Natural killer cell (primary cell): Measurements from ENCODE around the gene SMIM9. TPM values are rescaled to one million over a fixed set of nuclear protein-coding genes. Genes with fewer than 3 reads are reported as not detected.

ENCODE experiments used
- ATAC-seq, 3 donors: fragments of 150-1000 bp in 2 of 3; fragments of 200-7000 bp in 1 of 3; cut with Tn5 transposase; 1 replicate in 1 of 3; 2 replicates in 2 of 3; pipeline ENCODE4 v1.10.0; 2021; ENCODE audit warnings: mild to moderate bottlenecking in 2 of 3, moderate library complexity in 2 of 3
- DNase-seq, 2 donors: peaks; one replicate each; pipeline versions ENCODE4 v3.0.0 to v3.0.0-alpha.2; 2013 to 2021; ENCODE audit warnings: mixed read lengths in 1 of 2
- H3K27ac ChIP-seq: one replicate; pipeline ENCODE4 v1.5.1; 2013; ENCODE audit warnings: mild to moderate bottlenecking, low read length
- H3K27me3 ChIP-seq: one replicate; pipeline ENCODE4 v1.6.1; 2013; ENCODE audit warnings: low read length; ENCODE audit not compliant: control insufficient read depth, insufficient read depth
- H3K36me3 ChIP-seq: one replicate; pipeline ENCODE4 v1.6.1; 2013; ENCODE audit warnings: low read length; ENCODE audit not compliant: control insufficient read depth, insufficient read depth
- H3K4me1 ChIP-seq: one replicate; pipeline ENCODE4 v1.6.1; 2013; ENCODE audit warnings: low read length; ENCODE audit not compliant: control insufficient read depth, insufficient read depth
- H3K4me3 ChIP-seq: one replicate; pipeline ENCODE4 v1.5.1; 2013; ENCODE audit warnings: low read length
- H3K9me3 ChIP-seq: one replicate; pipeline ENCODE4 v1.6.1; 2013; ENCODE audit warnings: low read length; ENCODE audit not compliant: control insufficient read depth, insufficient read depth
- H3K27ac Mint-ChIP-seq, 2 donors: one replicate each; pipeline ENCODE4 v1.8.0; 2022; ENCODE audit warnings: mild to moderate bottlenecking in 2 of 2, mixed read lengths in 2 of 2, moderate library complexity in 1 of 2
- H3K27me3 Mint-ChIP-seq, 2 donors: one replicate each; pipeline ENCODE4 v1.8.0; 2022; ENCODE audit warnings: low read depth in 2 of 2, mixed read lengths in 2 of 2
- H3K36me3 Mint-ChIP-seq: one replicate; pipeline ENCODE4 v1.8.0; 2022; ENCODE audit warnings: mixed read lengths
- H3K4me1 Mint-ChIP-seq, 2 donors: one replicate each; pipeline ENCODE4 v1.8.0; 2022; ENCODE audit warnings: mixed read lengths in 2 of 2
- H3K4me3 Mint-ChIP-seq: one replicate; pipeline ENCODE4 v1.8.0; 2022; ENCODE audit warnings: mild to moderate bottlenecking, moderate library complexity, mixed read lengths
- H3K9me3 Mint-ChIP-seq, 2 donors: one replicate each; pipeline ENCODE4 v1.8.0; 2022; ENCODE audit warnings: mixed read lengths in 2 of 2
- CTCF ChIP-seq: fragments of 200-600 bp; IDR thresholded peaks from one replicate; pipeline ENCODE4 v1.8.0; 2022; ENCODE audit warnings: antibody characterized with exemption
- WGBS: methylation state at CpG from one replicate; pipeline ENCODE4 v1.1.7; 2013; ENCODE audit warnings: missing lambda C conversion rate; ENCODE audit not compliant: insufficient coverage; 5-methylcytosine and 5-hydroxymethylcytosine counted together
- intact Hi-C: fragments of 100-400 bp; cut with micrococcal nuclease; formaldehyde crosslinking; loops from one replicate; pipeline ENCODE4 v1.14.2; 2022
- total RNA-seq, 4 donors: library from RNA; stranded (reverse); fragments of 120-200 nt in 1 of 4; gene quantifications; one replicate each; pipeline versions ENCODE4 v1.2.3 to v1.2.4, GENCODE V29; 2013 to 2022

Gene SMIM9
- total RNA-seq, 3 donors from 2014 or later (not counting 1 experiment from before 2014, with no cell fraction given) = not detected

- H3K4me3 Mint-ChIP-seq = no peak overlapping the region
Measured at GRCh38 chrX:154774622-154775021, 59.8 kb downstream of the SMIM9 start.

More at GRCh38 chrX:154774622-154775021, 59.8 kb downstream of the SMIM9 start:
- peaks cover 8% of the 10 kb centered on the region for H3K36me3 Mint-ChIP-seq
- H3K4me1 Mint-ChIP-seq = peaks cover 0 to 4% of the 10 kb centered on the region in 2 donors
- no peaks in the 10 kb centered on the region for H3K9me3 ChIP-seq
- H3K4me1 ChIP-seq = no peaks in the 10 kb centered on the region
- no peaks in the 10 kb centered on the region for H3K27me3 ChIP-seq
- no peak overlapping the region for H3K4me3 ChIP-seq
- peaks cover 36% of the 10 kb centered on the region for H3K36me3 ChIP-seq
- intact Hi-C loops = no loop called here
- no peak overlapping the region for H3K27ac Mint-ChIP-seq
- 93% methylated on average over 5 of the region's 5 CpGs for WGBS
- TF ChIP-seq CTCF = no peak
- DNase-seq (no peak), ATAC-seq (no peak)
- no peaks in the 10 kb centered on the region for H3K27me3 Mint-ChIP-seq
- H3K9me3 Mint-ChIP-seq = no peaks in the 10 kb centered on the region
- H3K27ac ChIP-seq = no peak overlapping the region

Other genes with a start within 250 kb of the SMIM9 start
- not detected for gene CTAG1A, start 249.5 kb downstream of the SMIM9 start, total RNA-seq
- gene CTAG1B, start 215.4 kb downstream of the SMIM9 start, total RNA-seq = not detected
- not detected for gene CTAG2, start 181.1 kb downstream of the SMIM9 start, total RNA-seq
- 10 to 100 TPM; 55.6 to 89.8 (median 77.4) TPM for gene GAB3, start 83.6 kb downstream of the SMIM9 start, total RNA-seq
- gene DKC1, start 71.8 kb downstream of the SMIM9 start, total RNA-seq = 10 to 100 TPM; 41.8 to 54.3 (median 53.9) TPM
- gene MPP1, start 29.2 kb downstream of the SMIM9 start, total RNA-seq = 10 to 100 TPM; 20.8 to 36.7 (median 27.0) TPM
- gene F8A1, start 51.7 kb upstream of the SMIM9 start, total RNA-seq = 10 to 100 TPM; 12.0 to 32.9 (median 12.4) TPM
- gene F8, start 188.1 kb upstream of the SMIM9 start, total RNA-seq = 1 to 10 TPM; 1.4 to 4.6 (median 2.8) TPM
- gene FUNDC2, start 192.2 kb upstream of the SMIM9 start, total RNA-seq = 10 to 100 TPM; 49.7 to 52.9 (median 52.1) TPM
- 1 to 10 TPM; 2.7 to 9.2 (median 5.2) TPM for gene CMC4, start 236.5 kb upstream of the SMIM9 start, total RNA-seq
- 10 to 100 TPM; 12.1 to 17.3 (median 14.0) TPM for gene MTCP1, start 236.5 kb upstream of the SMIM9 start, total RNA-seq
- gene BRCC3, start 236.8 kb upstream of the SMIM9 start, total RNA-seq = 10 to 100 TPM; 15.0 to 20.8 (median 17.9) TPM